ENCODE measurements around the gene ETF1.
"Not testable (repeated sequence)": the region's sequence is repeated elsewhere in the genome, so short reads cannot be mapped to it uniquely, and the experiment has no call there.

ETF1 gene

GRCh38 chr5:138482638-138483037 is 60.4 kb downstream of the ETF1 start:
- DNase-seq = no peak

- no peak for DNase-seq
These were observed 66.1 kb downstream of the ETF1 start for GRCh38 chr5:138476918-138477317.

GRCh38 chr5:138473151-138473550 is 69.9 kb downstream of the ETF1 start:
- DNase-seq = not testable (repeated sequence)

GRCh38 chr5:138472353-138472752 is 70.7 kb downstream of the ETF1 start:
- no peak for DNase-seq

- DNase-seq = no peak
These were observed 72.0 kb downstream of the ETF1 start for GRCh38 chr5:138471052-138471361.

GRCh38 chr5:138470322-138471051 is 72.5 kb downstream of the ETF1 start:
- DNase-seq = no peak

GRCh38 chr5:138469540-138470321 is 73.3 kb downstream of the ETF1 start:
- no peak for DNase-seq

GRCh38 chr5:138468966-138469539 is 74.0 kb downstream of the ETF1 start:
- no peak for DNase-seq

- DNase-seq = no peak
These were observed 74.7 kb downstream of the ETF1 start for GRCh38 chr5:138468133-138468965.

- DNase-seq = no peak
These were observed 75.3 kb downstream of the ETF1 start for GRCh38 chr5:138467711-138468132.

GRCh38 chr5:138466900-138467710 is 75.9 kb downstream of the ETF1 start:
- no peak for DNase-seq

- no peak for DNase-seq
These were observed 76.7 kb downstream of the ETF1 start for GRCh38 chr5:138466125-138466899.

GRCh38 chr5:138465261-138466124 is 77.5 kb downstream of the ETF1 start, which contains the start of gene EGR1:
TSS of gene EGR1 (plus strand) at chr5:138465479. CDS start at chr5:138465762, 283 bp downstream.
- DNase-seq = peak; percentile 85

GRCh38 chr5:138464388-138465260 is 78.4 kb downstream of the ETF1 start:
- DNase-seq = peak; percentile 95

GRCh38 chr5:138464008-138464387 is 79.0 kb downstream of the ETF1 start:
- peak; percentile 79 for DNase-seq

GRCh38 chr5:138463419-138464007 is 79.5 kb downstream of the ETF1 start:
- no peak for DNase-seq

GRCh38 chr5:138461343-138462125 is 81.5 kb downstream of the ETF1 start:
- no peak for DNase-seq

All from NCI-H1694 treated with DMSO at 0.1 percent for 48 hours (cell line).